Endodermal cell (in vitro differentiated cells): ENCODE results near the gene AOC2. TPM values are rescaled to one million over a fixed set of nuclear protein-coding genes. Genes with fewer than 3 reads are reported as not detected.
"Not testable (repeated sequence)": the region's sequence is repeated elsewhere in the genome, so short reads cannot be mapped to it uniquely, and the experiment has no call there.

Experiments used
- DNase-seq: peaks from one replicate; pipeline ENCODE4 v3.0.0-alpha.2; 2017
- H3K27ac ChIP-seq: 2 replicates; pipeline ENCODE4 v1.5.1; 2013; ENCODE audit warnings: mild to moderate bottlenecking, low read depth, low read length, moderate library complexity
- H3K27me3 ChIP-seq: 2 replicates; pipeline ENCODE4 v1.6.1; 2013; ENCODE audit warnings: mild to moderate bottlenecking, low read length, moderate library complexity; ENCODE audit not compliant: insufficient read depth, control insufficient read depth, poor library complexity, severe bottlenecking
- H3K36me3 ChIP-seq: 2 replicates; pipeline ENCODE4 v1.7.0; 2013; ENCODE audit warnings: mild to moderate bottlenecking, low read length, moderate library complexity; ENCODE audit not compliant: control insufficient read depth, insufficient read depth
- H3K4me1 ChIP-seq: one replicate; pipeline ENCODE4 v1.7.0; 2013; ENCODE audit warnings: low read length; ENCODE audit not compliant: control insufficient read depth, insufficient read depth
- H3K4me3 ChIP-seq: 2 replicates; pipeline ENCODE4 v1.5.1; 2013; ENCODE audit warnings: mild to moderate bottlenecking, low read length, moderate library complexity
- H3K9ac ChIP-seq: 2 replicates; pipeline ENCODE4 v1.6.1; 2013; ENCODE audit warnings: mild to moderate bottlenecking, low read length, moderate library complexity; ENCODE audit not compliant: poor library complexity, severe bottlenecking; ENCODE audit errors: extremely low read depth
- H3K9me3 ChIP-seq: 2 replicates; pipeline ENCODE4 v1.6.1; 2013; ENCODE audit warnings: mild to moderate bottlenecking, low read length, moderate library complexity; ENCODE audit not compliant: control insufficient read depth
- H3K27ac Mint-ChIP-seq: 2 replicates; pipeline ENCODE4 v1.8.0; 2020; ENCODE audit warnings: mixed read lengths
- H3K27me3 Mint-ChIP-seq: 2 replicates; pipeline ENCODE4 v1.8.0; 2021; ENCODE audit warnings: mild to moderate bottlenecking, mixed read lengths; ENCODE audit not compliant: insufficient read depth
- H3K36me3 Mint-ChIP-seq: 2 replicates; pipeline ENCODE4 v1.8.0; 2020; ENCODE audit warnings: low read depth, mixed read lengths
- H3K4me1 Mint-ChIP-seq: 2 replicates; pipeline ENCODE4 v1.8.0; 2020; ENCODE audit warnings: mixed read lengths
- H3K4me3 Mint-ChIP-seq: 2 replicates; pipeline ENCODE4 v1.8.0; 2020; ENCODE audit warnings: mild to moderate bottlenecking, moderate library complexity, mixed read lengths
- H3K9me3 Mint-ChIP-seq: 2 replicates; pipeline ENCODE4 v1.8.0; 2020; ENCODE audit warnings: mild to moderate bottlenecking, mixed read lengths
- CTCF ChIP-seq: fragments of 200-600 bp; sonication (generic); conservative IDR thresholded peaks from 2 replicates; pipeline ENCODE4 v1.5.0; 2021; ENCODE audit warnings: antibody characterized with exemption, mild to moderate bottlenecking
- WGBS, 2 experiments: methylation state at CpG; one replicate each; pipeline versions ENCODE4 v1.1.5 to v1.1.7; 2013; ENCODE audit warnings: missing lambda C conversion rate in 2 of 2, mixed read lengths in 1 of 2; ENCODE audit not compliant: insufficient coverage in 1 of 2, insufficient read length in 1 of 2; 5-methylcytosine and 5-hydroxymethylcytosine counted together
- total RNA-seq, 2 donors: library from RNA; stranded (reverse); fragmentation: NEBNext Ultra II Directional in 1 of 2; extraction: Animal tissue kit (Norgen Biotek cat#: 25700) in 1 of 2; gene quantifications; 2 replicates in 1 of 2; 3 replicates in 1 of 2; pipeline ENCODE4 v1.2.1, GENCODE V29; 2021

Gene AOC2
- total RNA-seq, 2 donors from 2014 or later = 3.7 to 3.8 TPM

GRCh38 chr17:42853968-42854790 is 9.8 kb downstream of the AOC2 start:
- H3K27me3 ChIP-seq = no peaks in the 10 kb centered on the region
- DNase-seq = no peak
- no peaks in the 10 kb centered on the region for H3K36me3 Mint-ChIP-seq
- no peaks in the 10 kb centered on the region for H3K9me3 ChIP-seq
- 91 to 94% methylated on average over 7 to 15 of the region's 15 CpGs for WGBS, 2 experiments
- no peak overlapping the region for H3K27ac ChIP-seq
- peaks cover 1% of the 10 kb centered on the region for H3K4me1 Mint-ChIP-seq
- no peaks in the 10 kb centered on the region for H3K27me3 Mint-ChIP-seq
- H3K4me3 Mint-ChIP-seq = no peak overlapping the region
- no peaks in the 10 kb centered on the region for H3K4me1 ChIP-seq
- no peak overlapping the region for H3K27ac Mint-ChIP-seq
- no peaks in the 10 kb centered on the region for H3K9me3 Mint-ChIP-seq
- no peak overlapping the region for H3K9ac ChIP-seq
- TF ChIP-seq CTCF = no peak
- no peak overlapping the region for H3K4me3 ChIP-seq
- no peaks in the 10 kb centered on the region for H3K36me3 ChIP-seq

GRCh38 chr17:42855048-42855596 is 10.7 kb downstream of the AOC2 start:
- H3K9ac ChIP-seq = no peak overlapping the region
- Mint-ChIP-seq H3K36me3 (no peaks in the 10 kb centered on the region), H3K4me1 (peaks cover 1% of the 10 kb centered on the region), H3K4me3 (no peak overlapping the region), H3K27me3 (no peaks in the 10 kb centered on the region), H3K27ac (no peak overlapping the region), H3K9me3 (no peaks in the 10 kb centered on the region)
- no peaks in the 10 kb centered on the region for H3K4me1 ChIP-seq
- no peak for TF ChIP-seq CTCF
- WGBS, 2 experiments = 73 to 88% methylated on average over 4 to 8 of the region's 8 CpGs
- H3K27me3 ChIP-seq = no peaks in the 10 kb centered on the region
- no peak overlapping the region for H3K4me3 ChIP-seq
- H3K27ac ChIP-seq = no peak overlapping the region
- no peaks in the 10 kb centered on the region for H3K9me3 ChIP-seq
- no peaks in the 10 kb centered on the region for H3K36me3 ChIP-seq
- DNase-seq = no peak

- not testable (repeated sequence) for H3K27me3 Mint-ChIP-seq, H3K27ac Mint-ChIP-seq, H3K9ac ChIP-seq, H3K4me1 Mint-ChIP-seq, H3K9me3 ChIP-seq, H3K27me3 ChIP-seq, H3K4me3 ChIP-seq, DNase-seq, H3K36me3 ChIP-seq, H3K4me1 ChIP-seq, H3K36me3 Mint-ChIP-seq, H3K27ac ChIP-seq, H3K9me3 Mint-ChIP-seq, H3K4me3 Mint-ChIP-seq
- WGBS, 2 experiments = 94 to 100% methylated on average over 1 to 5 of the region's 8 CpGs
Observed at GRCh38 chr17:42856093-42856492, 11.7 kb downstream of the AOC2 start.

- not testable (repeated sequence) for H3K9ac ChIP-seq, H3K36me3 ChIP-seq, DNase-seq, H3K4me3 ChIP-seq, H3K4me1 ChIP-seq, H3K4me1 Mint-ChIP-seq, H3K9me3 Mint-ChIP-seq, H3K9me3 ChIP-seq, H3K27ac ChIP-seq, H3K27me3 ChIP-seq, H3K27ac Mint-ChIP-seq, H3K4me3 Mint-ChIP-seq, H3K27me3 Mint-ChIP-seq, H3K36me3 Mint-ChIP-seq
- 91 to 92% methylated on average over 4 to 6 of the region's 8 CpGs for whole genome bisulfite sequencing, 2 experiments
Observed at GRCh38 chr17:42856516-42856915, 12.1 kb downstream of the AOC2 start.
